SJSA1 (cell line): ENCODE results near the gene KIRREL2. TPM values are rescaled to one million over a fixed set of nuclear protein-coding genes. Genes with fewer than 3 reads are reported as not detected.
"Not testable (repeated sequence)": the region's sequence is repeated elsewhere in the genome, so short reads cannot be mapped to it uniquely, and the experiment has no call there.

Experiments
- DNase-seq, 2 experiments: peaks; one replicate each; pipeline ENCODE4 v3.0.0-alpha.2; 2015 to 2020; ENCODE audit warnings: low spot score in 2 of 2, low read depth in 1 of 2
- H3K27ac ChIP-seq: fragments of 250-450 bp; sonication (Bioruptor Pico); 2 replicates; pipeline ENCODE4 v1.5.1; 2020; ENCODE audit warnings: mild to moderate bottlenecking, moderate library complexity
- H3K27me3 ChIP-seq: fragments of 250-450 bp; sonication (Bioruptor Pico); replicated peaks from 2 replicates; pipeline ENCODE4 v1.5.1; 2020; ENCODE audit warnings: mild to moderate bottlenecking, moderate library complexity
- H3K36me3 ChIP-seq: fragments of 250-450 bp; sonication (Bioruptor Pico); 2 replicates; pipeline ENCODE4 v1.5.1; 2020; ENCODE audit warnings: mild to moderate bottlenecking
- H3K4me1 ChIP-seq: fragments of 250-450 bp; sonication (Bioruptor Pico); replicated peaks from 2 replicates; pipeline ENCODE4 v1.6.1; 2021; ENCODE audit warnings: mild to moderate bottlenecking
- H3K4me3 ChIP-seq: fragments of 250-450 bp; sonication (Bioruptor Pico); 2 replicates; pipeline ENCODE4 v1.5.1; 2020; ENCODE audit warnings: mild to moderate bottlenecking
- H3K9me3 ChIP-seq: fragments of 250-450 bp; sonication (Bioruptor Pico); replicated peaks from 2 replicates; pipeline ENCODE4 v1.5.1; 2020; ENCODE audit warnings: mild to moderate bottlenecking
- total RNA-seq: library from RNA; depleted of rRNA; stranded (reverse); fragments of >200 nt; shearing (Covaris generic); gene quantifications from 2 replicates; pipeline ENCODE4 v1.2.3, GENCODE V29; 2014

Gene KIRREL2
- total RNA-seq, 1 experiment from 2014 or later = not detected

DNA sequence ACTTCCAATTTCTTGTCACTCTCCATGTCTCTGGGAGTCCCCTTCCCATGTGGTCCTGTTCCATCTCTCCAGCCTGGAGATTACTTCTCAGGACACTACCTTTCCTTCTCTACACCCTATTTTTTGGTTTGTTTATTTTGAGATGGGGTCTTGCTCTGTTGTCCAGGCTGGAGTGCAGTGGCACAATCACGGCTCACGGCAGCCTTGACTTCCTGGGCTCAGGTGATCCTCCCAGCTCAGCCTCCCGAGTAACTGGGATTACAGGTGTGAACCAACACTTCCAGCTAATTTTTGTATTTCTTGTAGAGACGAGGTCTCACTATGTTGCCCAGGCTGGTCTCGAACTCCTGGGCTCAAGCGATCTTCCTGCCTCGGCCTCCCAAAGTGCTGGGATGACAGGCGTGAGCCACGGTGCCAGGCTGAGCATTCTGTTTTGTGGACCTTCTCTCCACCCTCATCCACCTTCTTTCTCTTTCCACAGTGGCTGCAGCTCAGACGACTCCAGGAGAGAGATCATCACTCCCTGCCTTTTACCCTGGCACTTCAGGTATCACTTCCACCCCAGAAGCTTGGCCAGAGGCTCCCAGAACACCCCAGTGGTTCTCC lies 46.3 kb downstream of the KIRREL2 start:
- no peak overlapping the region for H3K4me3 ChIP-seq
- DNase-seq = no peak
- H3K4me1 ChIP-seq = peaks cover 25% of the 10 kb centered on the region
- H3K36me3 ChIP-seq = peaks cover under 1% of the 10 kb centered on the region; the same call in 1 of the 2 replicates
- no peaks in the 10 kb centered on the region for H3K27me3 ChIP-seq
- H3K27ac ChIP-seq = no peak overlapping the region
- no peaks in the 10 kb centered on the region for H3K9me3 ChIP-seq

DNA sequence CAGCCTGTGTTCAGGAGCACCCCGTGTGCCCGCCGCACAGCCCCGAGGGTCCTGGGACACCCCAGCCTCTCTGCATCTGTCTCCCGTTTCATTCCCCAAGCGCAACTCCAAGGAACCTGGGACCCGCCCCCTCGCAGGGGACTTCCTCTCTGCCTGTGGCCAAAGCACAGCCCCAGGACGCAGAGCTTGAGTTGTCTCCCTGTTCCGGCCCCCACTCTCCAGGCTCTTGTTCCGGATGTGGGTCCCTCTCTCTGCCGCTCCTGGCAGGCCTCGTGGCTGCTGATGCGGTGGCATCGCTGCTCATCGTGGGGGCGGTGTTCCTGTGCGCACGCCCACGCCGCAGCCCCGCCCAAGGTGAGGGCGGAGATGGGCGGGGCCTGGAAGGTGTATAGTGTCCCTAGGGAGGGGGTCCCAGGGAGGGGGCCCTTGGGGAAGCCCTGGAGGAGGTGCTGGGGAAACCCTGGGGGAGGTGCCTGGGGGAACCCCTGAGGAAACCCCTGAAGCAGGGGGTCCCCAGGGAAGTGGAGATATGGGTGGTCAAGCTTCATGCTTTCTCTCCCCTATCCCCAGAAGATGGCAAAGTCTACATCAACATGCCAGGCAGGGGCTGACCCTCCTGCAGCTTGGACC lies 47.0 kb downstream of the KIRREL2 start:
- peaks cover 22% of the 10 kb centered on the region for H3K4me1 ChIP-seq
- no peak overlapping the region for H3K4me3 ChIP-seq
- H3K27ac ChIP-seq = no peak overlapping the region
- no peaks in the 10 kb centered on the region for H3K27me3 ChIP-seq
- no peaks in the 10 kb centered on the region for H3K9me3 ChIP-seq
- H3K36me3 ChIP-seq = no peaks in the 10 kb centered on the region
- peak; percentile 28 to 69 for DNase-seq

- Histone ChIP-seq H3K27ac (no peak overlapping the region), H3K36me3 (no peaks in the 10 kb centered on the region), H3K4me1 (peaks cover 20% of the 10 kb centered on the region), H3K9me3 (no peaks in the 10 kb centered on the region), H3K4me3 (no peak overlapping the region), H3K27me3 (no peaks in the 10 kb centered on the region)
- no peak for DNase-seq
These were observed 47.8 kb downstream of the KIRREL2 start for GRCh38 chr19:35904311-35905068.

- Histone ChIP-seq H3K9me3 (no peaks in the 10 kb centered on the region), H3K27ac (no peak overlapping the region), H3K4me1 (peaks cover 20% of the 10 kb centered on the region), H3K27me3 (no peaks in the 10 kb centered on the region), H3K4me3 (no peak overlapping the region), H3K36me3 (no peaks in the 10 kb centered on the region)
- no peak for DNase-seq
These were observed 48.5 kb downstream of the KIRREL2 start for GRCh38 chr19:35905178-35905727.

DNA sequence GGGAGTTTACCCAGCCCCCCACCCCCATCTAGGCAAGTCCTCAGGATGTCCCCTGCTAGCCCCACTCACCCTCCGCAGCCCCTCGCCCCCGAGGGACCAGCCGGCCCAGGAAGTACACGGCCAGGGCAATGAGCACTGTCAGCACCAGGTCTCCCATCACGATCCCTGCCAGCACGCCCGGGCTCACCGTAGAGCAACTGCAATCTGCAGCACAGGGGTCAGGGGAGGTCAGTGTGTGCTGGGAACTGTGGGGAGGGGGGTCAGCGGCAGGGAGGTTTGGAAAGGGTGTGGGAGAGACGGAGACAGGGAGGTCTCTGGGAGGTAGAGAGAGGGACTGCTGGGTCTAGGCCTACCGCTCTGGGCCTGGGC lies 50.6 kb downstream of the KIRREL2 start:
- peaks cover 6% of the 10 kb centered on the region; the same call in 1 of the 2 replicates for H3K4me1 ChIP-seq
- H3K27me3 ChIP-seq = no peaks in the 10 kb centered on the region
- H3K9me3 ChIP-seq = no peaks in the 10 kb centered on the region
- no peak for DNase-seq
- no peak overlapping the region for H3K27ac ChIP-seq
- H3K36me3 ChIP-seq = no peaks in the 10 kb centered on the region
- H3K4me3 ChIP-seq = no peak overlapping the region

DNA sequence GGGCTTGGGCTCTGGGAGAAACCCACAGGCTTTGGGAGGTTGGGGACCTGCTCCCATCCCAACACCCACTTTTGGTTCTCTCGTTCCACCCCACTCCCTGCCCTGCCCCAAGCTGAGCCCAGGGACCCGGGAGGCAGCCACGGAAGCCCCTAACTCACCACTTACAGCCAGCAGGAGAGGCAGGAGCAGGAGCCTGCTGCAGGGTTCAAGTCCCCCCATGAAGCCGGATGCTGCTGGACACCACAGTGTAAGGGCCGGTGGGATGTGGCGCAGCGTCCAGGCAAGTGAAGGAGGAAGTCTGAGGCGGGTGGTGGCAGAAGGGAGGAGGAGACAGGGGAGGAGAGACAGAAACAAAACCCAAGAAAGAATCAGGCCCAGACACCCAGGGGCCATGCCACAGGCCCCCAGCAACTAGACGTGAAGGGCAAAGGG lies 51.3 kb downstream of the KIRREL2 start, which contains the start of gene TYROBP:
Gene TYROBP (minus strand): TSS at position 286 of the 432 bp plus-strand sequence. CDS start 67 bp downstream, at position 219.
- DNase-seq = no peak
- Histone ChIP-seq H3K27ac (no peak within 1 kb of the TSS), H3K27me3 (no peaks in the 10 kb centered on the region), H3K4me3 (no peak within 1 kb of the TSS), H3K4me1 (peaks cover 6% of the 10 kb centered on the region; the same call in 1 of the 2 replicates), H3K36me3 (no peaks in the 10 kb centered on the region), H3K9me3 (no peaks in the 10 kb centered on the region)

DNA sequence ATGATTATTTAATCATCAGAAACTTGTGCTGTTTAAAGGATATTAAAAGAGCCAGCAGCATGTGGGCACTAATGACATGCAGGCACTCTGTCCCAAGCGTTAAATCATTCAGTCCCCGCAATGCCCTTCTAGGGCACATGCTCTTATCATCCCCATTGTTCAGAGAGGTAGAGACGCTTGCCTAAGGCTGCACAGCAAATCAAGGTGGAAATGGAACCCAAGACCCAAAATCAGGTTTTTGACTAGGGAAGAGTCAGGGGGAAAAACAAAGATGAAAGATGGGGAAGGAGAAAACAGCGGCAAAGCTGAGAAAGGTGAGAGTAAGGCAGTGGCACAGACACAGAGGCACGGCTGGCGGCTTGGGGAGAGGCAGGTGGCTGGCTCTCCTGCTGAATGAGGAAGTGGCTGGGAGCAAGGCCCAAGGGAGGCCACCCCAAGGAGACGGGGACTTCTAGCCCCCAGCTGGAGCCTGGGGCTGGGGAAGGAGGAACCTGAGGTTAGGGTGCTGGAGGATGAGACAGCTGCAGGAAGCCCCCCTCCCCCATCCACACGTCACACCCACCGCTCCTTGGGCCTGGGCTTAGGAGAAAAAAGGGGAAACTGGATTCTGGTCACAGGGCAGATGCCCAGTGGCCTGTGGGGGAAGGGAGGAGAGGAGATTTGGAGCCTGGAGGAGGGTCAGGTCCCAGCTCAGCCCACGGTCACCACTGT lies 52.4 kb downstream of the KIRREL2 start:
- Histone ChIP-seq H3K9me3 (no peaks in the 10 kb centered on the region), H3K4me1 (no peaks in the 10 kb centered on the region), H3K36me3 (no peaks in the 10 kb centered on the region), H3K4me3 (no peak overlapping the region), H3K27me3 (peaks cover 3% of the 10 kb centered on the region; the same call in 1 of the 2 replicates), H3K27ac (no peak overlapping the region)
- no peak for DNase-seq

- Histone ChIP-seq H3K4me3 (no peak overlapping the region), H3K4me1 (no peaks in the 10 kb centered on the region), H3K27me3 (peaks cover 3% of the 10 kb centered on the region; the same call in 1 of the 2 replicates), H3K36me3 (no peaks in the 10 kb centered on the region), H3K9me3 (no peaks in the 10 kb centered on the region), H3K27ac (no peak overlapping the region)
- no peak for DNase-seq
These were observed 52.9 kb downstream of the KIRREL2 start for GRCh38 chr19:35909684-35910035.

DNA sequence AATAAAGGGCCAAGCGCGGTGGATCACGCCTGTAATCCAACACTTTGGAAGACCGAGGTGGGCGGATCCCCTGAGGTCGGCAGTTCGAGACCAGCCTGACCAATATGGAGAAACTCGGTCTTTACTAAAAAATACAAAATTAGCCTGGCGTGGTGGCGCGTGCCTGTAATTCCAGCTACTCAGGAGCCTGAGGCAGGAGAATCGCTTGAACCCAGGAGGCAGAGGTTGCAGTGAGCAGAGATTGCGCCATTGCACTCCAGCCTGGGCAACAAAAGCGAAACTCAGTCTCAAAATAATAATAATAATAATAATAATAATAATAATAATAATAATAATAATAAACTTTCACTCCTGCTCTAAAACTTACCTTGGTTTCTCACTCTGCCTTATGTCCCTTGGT lies 53.6 kb downstream of the KIRREL2 start:
- not testable (repeated sequence) for H3K27me3 ChIP-seq, H3K9me3 ChIP-seq, H3K4me3 ChIP-seq, H3K36me3 ChIP-seq, DNase-seq, H3K4me1 ChIP-seq, H3K27ac ChIP-seq

GRCh38 chr19:35911173-35911572 lies 54.5 kb downstream of the KIRREL2 start:
- no peaks in the 10 kb centered on the region for H3K36me3 ChIP-seq
- no peaks in the 10 kb centered on the region for H3K4me1 ChIP-seq
- DNase-seq = no peak
- no peaks in the 10 kb centered on the region for H3K9me3 ChIP-seq
- no peak overlapping the region for H3K4me3 ChIP-seq
- peaks cover 3% of the 10 kb centered on the region; the same call in 1 of the 2 replicates for H3K27me3 ChIP-seq
- H3K27ac ChIP-seq = no peak overlapping the region

- Histone ChIP-seq H3K27ac (no peak overlapping the region), H3K4me1 (no peaks in the 10 kb centered on the region), H3K9me3 (no peaks in the 10 kb centered on the region), H3K4me3 (no peak overlapping the region), H3K27me3 (peaks cover 3% of the 10 kb centered on the region; the same call in 1 of the 2 replicates), H3K36me3 (no peaks in the 10 kb centered on the region)
- no peak for DNase-seq
These were observed 55.1 kb downstream of the KIRREL2 start for GRCh38 chr19:35911790-35912189.

- H3K4me3 ChIP-seq = no peak overlapping the region
- H3K4me1 ChIP-seq = no peaks in the 10 kb centered on the region
- no peak overlapping the region for H3K27ac ChIP-seq
- no peaks in the 10 kb centered on the region for H3K36me3 ChIP-seq
- no peak for DNase-seq
- no peaks in the 10 kb centered on the region for H3K9me3 ChIP-seq
- peaks cover 5% of the 10 kb centered on the region for H3K27me3 ChIP-seq
These were observed 56.9 kb downstream of the KIRREL2 start for GRCh38 chr19:35913589-35913988.

GRCh38 chr19:35915443-35915842 lies 58.7 kb downstream of the KIRREL2 start:
- Histone ChIP-seq H3K27ac (no peak overlapping the region), H3K4me3 (no peak overlapping the region), H3K27me3 (peaks cover 7% of the 10 kb centered on the region), H3K9me3 (no peaks in the 10 kb centered on the region), H3K4me1 (no peaks in the 10 kb centered on the region), H3K36me3 (no peaks in the 10 kb centered on the region)
- no peak for DNase-seq
